ENCODE results near the gene BFSP2.

The BFSP2 gene

GRCh38 chr3:133419151-133419909, 19.5 kb downstream of the BFSP2 start:
- DNase-seq (ENCODE audit: low spot score) = no peak

GRCh38 chr3:133424937-133425869, 25.3 kb downstream of the BFSP2 start:
- no peak for DNase-seq (ENCODE audit: low spot score)

- DNase-seq (ENCODE audit: low spot score) = no peak
Observed at GRCh38 chr3:133425898-133426297, 26.0 kb downstream of the BFSP2 start.

- no peak for DNase-seq (ENCODE audit: low spot score)
Observed at GRCh38 chr3:133426721-133427120, 26.9 kb downstream of the BFSP2 start.

GRCh38 chr3:133428552-133428951, 28.7 kb downstream of the BFSP2 start:
- DNase-seq (ENCODE audit: low spot score) = no peak

GRCh38 chr3:133429063-133429462, 29.2 kb downstream of the BFSP2 start:
- no peak for DNase-seq (ENCODE audit: low spot score)

- no peak for DNase-seq (ENCODE audit: low spot score)
Observed at GRCh38 chr3:133439563-133439962, 39.7 kb downstream of the BFSP2 start.

GRCh38 chr3:133440652-133441051, 40.8 kb downstream of the BFSP2 start:
- DNase-seq (ENCODE audit: low spot score) = no peak

- DNase-seq (ENCODE audit: low spot score) = no peak
Observed at GRCh38 chr3:133441867-133442270, 42.0 kb downstream of the BFSP2 start.

GRCh38 chr3:133442518-133442917, 42.7 kb downstream of the BFSP2 start:
- no peak for DNase-seq (ENCODE audit: low spot score)

GRCh38 chr3:133443649-133444422, 44.0 kb downstream of the BFSP2 start:
- peak; percentile 71 for DNase-seq (ENCODE audit: low spot score)

- no peak for DNase-seq (ENCODE audit: low spot score)
Observed at GRCh38 chr3:133444423-133444774, 44.5 kb downstream of the BFSP2 start.

- no peak for DNase-seq (ENCODE audit: low spot score)
Observed at GRCh38 chr3:133445108-133445507, 45.3 kb downstream of the BFSP2 start.

- DNase-seq (ENCODE audit: low spot score) = no peak
Observed at GRCh38 chr3:133447750-133448477, 48.1 kb downstream of the BFSP2 start.

- DNase-seq (ENCODE audit: low spot score) = no peak
Observed at GRCh38 chr3:133448478-133449122, 48.7 kb downstream of the BFSP2 start.

- DNase-seq (ENCODE audit: low spot score) = no peak
Observed at GRCh38 chr3:133451309-133451708, 51.5 kb downstream of the BFSP2 start.

- no peak for DNase-seq (ENCODE audit: low spot score)
Observed at GRCh38 chr3:133452641-133453319, 52.9 kb downstream of the BFSP2 start.

- no peak for DNase-seq (ENCODE audit: low spot score)
Observed at GRCh38 chr3:133453383-133453782, 53.5 kb downstream of the BFSP2 start.

- DNase-seq (ENCODE audit: low spot score) = no peak
Observed at GRCh38 chr3:133455281-133455680, 55.4 kb downstream of the BFSP2 start.

GRCh38 chr3:133455960-133456359, 56.1 kb downstream of the BFSP2 start:
- no peak for DNase-seq (ENCODE audit: low spot score)

GRCh38 chr3:133457025-133457424, 57.2 kb downstream of the BFSP2 start:
- DNase-seq (ENCODE audit: low spot score) = no peak

All from LoVo (cell line).